NCI-H187 treated with DMSO at 0.1 percent for 48 hours (cell line): ENCODE results near the gene MON2.
"Not testable (repeated sequence)": the region's sequence is repeated elsewhere in the genome, so short reads cannot be mapped to it uniquely, and the experiment has no call there.

Experiments used
- DNase-seq: peaks from one replicate; lab custom pipeline; 2025; lab: John Stamatoyannopoulos, UW

MON2 gene

GRCh38 chr12:62559366-62559765 is 92.7 kb downstream of the MON2 start:
- DNase-seq: not testable (repeated sequence)

GRCh38 chr12:62562846-62563245 is 96.2 kb downstream of the MON2 start:
- no peak for DNase-seq

GRCh38 chr12:62575036-62575435 is 108.4 kb downstream of the MON2 start:
- DNase-seq: no peak

- no peak for DNase-seq
Measured at GRCh38 chr12:62576503-62576902, 109.9 kb downstream of the MON2 start.

GRCh38 chr12:62578726-62579125 is 112.1 kb downstream of the MON2 start:
- no peak for DNase-seq

GRCh38 chr12:62581288-62582064 is 114.8 kb downstream of the MON2 start:
- DNase-seq: no peak

- no peak for DNase-seq
Measured at GRCh38 chr12:62582065-62582366, 115.4 kb downstream of the MON2 start.

- DNase-seq: no peak
Measured at GRCh38 chr12:62584619-62585018, 118.0 kb downstream of the MON2 start.

- no peak for DNase-seq
Measured at GRCh38 chr12:62586850-62587249, 120.2 kb downstream of the MON2 start.

GRCh38 chr12:62588916-62589315 is 122.3 kb downstream of the MON2 start:
- DNase-seq: no peak

GRCh38 chr12:62597253-62597652 is 130.6 kb downstream of the MON2 start:
- no peak for DNase-seq

GRCh38 chr12:62598846-62599245 is 132.2 kb downstream of the MON2 start:
- no peak for DNase-seq

- DNase-seq: no peak
Measured at GRCh38 chr12:62599854-62600437, 133.3 kb downstream of the MON2 start.

GRCh38 chr12:62601765-62602164 is 135.1 kb downstream of the MON2 start:
- no peak for DNase-seq

GRCh38 chr12:62602255-62603060 is 135.8 kb downstream of the MON2 start:
- DNase-seq: peak; percentile 60

GRCh38 chr12:62603061-62603810 is 136.6 kb downstream of the MON2 start:
- DNase-seq: no peak

GRCh38 chr12:62603811-62604098 is 137.1 kb downstream of the MON2 start:
- no peak for DNase-seq

GRCh38 chr12:62604373-62604772 is 137.7 kb downstream of the MON2 start:
- DNase-seq: no peak

GRCh38 chr12:62604871-62605270 is 138.2 kb downstream of the MON2 start:
- DNase-seq: no peak

GRCh38 chr12:62605981-62606380 is 139.4 kb downstream of the MON2 start:
- DNase-seq: peak; percentile 30

- DNase-seq: no peak
Measured at GRCh38 chr12:62606654-62607053, 140.0 kb downstream of the MON2 start.

GRCh38 chr12:62613081-62613480 is 146.5 kb downstream of the MON2 start:
- no peak for DNase-seq

GRCh38 chr12:62618319-62618718 is 151.7 kb downstream of the MON2 start:
- DNase-seq: no peak
